NT2/D1 (cell line): Measurements from ENCODE around the gene FRS3.

Source experiments
- DNase-seq: peaks from one replicate; pipeline ENCODE4 v3.0.0-alpha.2; 2011; ENCODE audit warnings: low read depth, low spot score
- H3K27me3 ChIP-seq: 2 replicates; pipeline ENCODE4 v1.6.0; 2011; ENCODE audit warnings: mild to moderate bottlenecking; ENCODE audit not compliant: insufficient read length, insufficient read depth
- H3K36me3 ChIP-seq: 2 replicates; pipeline ENCODE4 v1.6.1; 2011; ENCODE audit warnings: mild to moderate bottlenecking, low read length, mixed read lengths; ENCODE audit not compliant: insufficient read depth, insufficient read length
- H3K4me1 ChIP-seq: 2 replicates; pipeline ENCODE4 v1.5.1; 2011; ENCODE audit not compliant: insufficient read depth, insufficient read length
- H3K4me3 ChIP-seq: 2 replicates; pipeline ENCODE4 v1.5.1; 2011; ENCODE audit warnings: low read depth; ENCODE audit not compliant: insufficient read length
- H3K9ac ChIP-seq: 2 replicates; pipeline ENCODE4 v1.6.0; 2011; ENCODE audit warnings: low read depth; ENCODE audit not compliant: insufficient read length
- H3K9me3 ChIP-seq: 2 replicates; pipeline ENCODE4 v1.5.1; 2011; ENCODE audit warnings: mild to moderate bottlenecking, low read length; ENCODE audit not compliant: insufficient read depth
- SUZ12 ChIP-seq: IDR thresholded peaks from 2 replicates; pipeline ENCODE4 v1.6.1; 2011; ENCODE audit not compliant: insufficient read length, insufficient read depth; ENCODE audit errors: extremely low read depth
- YY1 ChIP-seq: IDR thresholded peaks from 2 replicates; pipeline ENCODE4 v1.6.1; 2011; ENCODE audit not compliant: insufficient read length, insufficient read depth
- ZNF274 ChIP-seq: IDR thresholded peaks from 2 replicates; pipeline ENCODE4 v1.6.1; 2011; ENCODE audit warnings: mild to moderate bottlenecking, low read depth, low read length

The FRS3 gene

GRCh38 chr6:41755895-41756294 is 23.8 kb downstream of the FRS3 start:
- Histone ChIP-seq H3K9me3 (peaks cover 8% of the 10 kb centered on the region; the same call in 1 of the 2 replicates), H3K36me3 (no peaks in the 10 kb centered on the region), H3K4me3 (no peak overlapping the region), H3K9ac (no peak overlapping the region), H3K27me3 (no peaks in the 10 kb centered on the region), H3K4me1 (peaks cover 7% of the 10 kb centered on the region)
- no peak for DNase-seq
- TF ChIP-seq YY1 (no peak), SUZ12 (no peak)

- H3K36me3 ChIP-seq: no peaks in the 10 kb centered on the region
- no peak for DNase-seq
- no peak overlapping the region for H3K9ac ChIP-seq
- TF ChIP-seq SUZ12 (no peak), YY1 (no peak), ZNF274 (no peak)
- no peak overlapping the region for H3K4me3 ChIP-seq
- H3K9me3 ChIP-seq: no peaks in the 10 kb centered on the region
- no peaks in the 10 kb centered on the region for H3K27me3 ChIP-seq
- H3K4me1 ChIP-seq: peaks cover 3% of the 10 kb centered on the region
Observed at GRCh38 chr6:41750374-41750773, 29.3 kb downstream of the FRS3 start.

- no peak for DNase-seq
- H3K4me1 ChIP-seq: peaks cover 3% of the 10 kb centered on the region
- H3K4me3 ChIP-seq: no peak overlapping the region
- no peak overlapping the region for H3K9ac ChIP-seq
- TF ChIP-seq SUZ12 (no peak), ZNF274 (no peak), YY1 (no peak)
- H3K27me3 ChIP-seq: no peaks in the 10 kb centered on the region
- H3K9me3 ChIP-seq: no peaks in the 10 kb centered on the region
- no peaks in the 10 kb centered on the region for H3K36me3 ChIP-seq
Observed at GRCh38 chr6:41748542-41748941, 31.2 kb downstream of the FRS3 start.

- H3K9me3 ChIP-seq: no peaks in the 10 kb centered on the region
- H3K4me3 ChIP-seq: no peak overlapping the region
- no peaks in the 10 kb centered on the region for H3K36me3 ChIP-seq
- DNase-seq: no peak
- TF ChIP-seq YY1: no peak
- H3K27me3 ChIP-seq: no peaks in the 10 kb centered on the region
- no peak overlapping the region for H3K9ac ChIP-seq
- peaks cover 3% of the 10 kb centered on the region for H3K4me1 ChIP-seq
Observed at GRCh38 chr6:41748102-41748477, 31.6 kb downstream of the FRS3 start.

- no peak within 1 kb of the TSS for H3K4me3 ChIP-seq
Observed at GRCh38 chr6:41747256-41748101, 32.2 kb downstream of the FRS3 start, which contains the start of gene PGC. Gene PGC, minus strand, starts transcription at chr6:41747397. Its CDS starts 63 bp downstream, at chr6:41747334.

GRCh38 chr6:41746107-41746506 is 33.6 kb downstream of the FRS3 start:
- Histone ChIP-seq H3K9ac (no peak overlapping the region), H3K4me1 (peaks cover 8% of the 10 kb centered on the region), H3K9me3 (no peaks in the 10 kb centered on the region), H3K36me3 (no peaks in the 10 kb centered on the region), H3K27me3 (no peaks in the 10 kb centered on the region), H3K4me3 (no peak overlapping the region)
- TF ChIP-seq YY1 (no peak), ZNF274 (no peak), SUZ12 (no peak)
- DNase-seq: no peak

More at GRCh38 chr6:41747256-41748101, 32.2 kb downstream of the FRS3 start, which contains the start of gene PGC:
- no peak for TF ChIP-seq YY1
- TF ChIP-seq SUZ12: no peak
- no peak for TF ChIP-seq ZNF274
- Histone ChIP-seq H3K27me3 (no peaks in the 10 kb centered on the region), H3K4me1 (peaks cover 3% of the 10 kb centered on the region), H3K9me3 (no peaks in the 10 kb centered on the region), H3K36me3 (no peaks in the 10 kb centered on the region), H3K9ac (no peak within 1 kb of the TSS)
- DNase-seq: no peak

GRCh38 chr6:41744236-41744787 is 35.4 kb downstream of the FRS3 start:
- Histone ChIP-seq H3K27me3 (no peaks in the 10 kb centered on the region), H3K36me3 (no peaks in the 10 kb centered on the region), H3K9me3 (no peaks in the 10 kb centered on the region), H3K4me1 (peaks cover 11% of the 10 kb centered on the region), H3K9ac (no peak overlapping the region), H3K4me3 (no peak overlapping the region)
- TF ChIP-seq ZNF274 (no peak), SUZ12 (no peak), YY1 (no peak)
- DNase-seq: no peak
